Stomach (tissue), 9 donors: ENCODE measurements around the gene DPEP2NB. TPM values are rescaled to one million over a fixed set of nuclear protein-coding genes. Genes with fewer than 3 reads are reported as not detected.
A peak's percentile ranks its signal among the peaks of the same experiment; 100 is the strongest.
"Not testable (repeated sequence)": the region's sequence is repeated elsewhere in the genome, so short reads cannot be mapped to it uniquely, and the experiment has no call there.

Source experiments
- DNase-seq, 2 donors: peaks; one replicate each; pipeline versions ENCODE4 v3.0.0 to v3.0.0-alpha.2; 2013 to 2019
- H3K27ac ChIP-seq, 5 donors: fragments of 200-600 bp in 4 of 5; sonication (generic) in 4 of 5; one replicate each; pipeline ENCODE4 v1.5.1; 2013 to 2019; ENCODE audit warnings: mild to moderate bottlenecking in 1 of 5, moderate library complexity in 1 of 5
- H3K27me3 ChIP-seq, 3 donors: fragments of 200-600 bp; sonication (generic); one replicate each; pipeline ENCODE4 v1.5.1; 2017 to 2019; ENCODE audit warnings: mixed run types in 1 of 3
- H3K36me3 ChIP-seq, 4 donors: fragments of 200-600 bp; sonication (generic); 1 replicate in 3 of 4; 2 replicates in 1 of 4; pipeline ENCODE4 v1.5.1; 2016 to 2019
- H3K4me1 ChIP-seq, 4 donors: fragments of 200-600 bp; sonication (generic); one replicate each; pipeline ENCODE4 v1.5.1; 2016 to 2019
- H3K4me3 ChIP-seq, 4 donors: fragments of 200-600 bp; sonication (generic) in 3 of 4; one replicate each; pipeline ENCODE4 v1.5.1; 2016 to 2019; ENCODE audit warnings: mild to moderate bottlenecking in 1 of 4
- H3K9me3 ChIP-seq, 4 donors: fragments of 200-600 bp; sonication (generic); one replicate each; pipeline ENCODE4 v1.5.1; 2016 to 2019
- CTCF ChIP-seq, 7 experiments: fragments of 450-650 bp in 4 of 7; fragments of 200-600 bp in 3 of 7; sonication (generic) in 3 of 7; IDR thresholded peaks; one replicate each; pipeline ENCODE4 v1.5.1; 2016 to 2019; ENCODE audit warnings: antibody characterized with exemption in 7 of 7, control low read depth in 2 of 7, mild to moderate bottlenecking in 1 of 7
- EP300 ChIP-seq: sonication (generic); formaldehyde crosslinking; IDR thresholded peaks from one replicate; pipeline ENCODE4 v1.6.1; 2017; ENCODE audit warnings: antibody characterized with exemption
- POLR2A ChIP-seq, 4 donors: fragments of 450-650 bp; IDR thresholded peaks; one replicate each; pipeline ENCODE4 v1.6.1; 2016; ENCODE audit warnings: antibody characterized with exemption in 4 of 4, control low read depth in 2 of 4, mild to moderate bottlenecking in 1 of 4, moderate library complexity in 1 of 4
- POLR2AphosphoS5 ChIP-seq, 3 donors: sonication (generic); formaldehyde crosslinking; IDR thresholded peaks; one replicate each; pipeline ENCODE4 v1.6.1; 2016; ENCODE audit warnings: antibody characterized with exemption in 3 of 3
- WGBS, 5 donors: extraction: QIAGEN DNeasy Blood & Tissue Kit in 3 of 5; methylation state at CpG; one replicate each; pipeline versions ENCODE4 v1.1.5 to v1.1.7; 2013 to 2018; 5-methylcytosine and 5-hydroxymethylcytosine counted together
- intact Hi-C: fragments of 100-400 bp; cut with DNase I; formaldehyde crosslinking; loops from one replicate; pipeline ENCODE4 v1.15.1; 2023; ENCODE audit warnings: low total_unique reads
- polyA plus RNA-seq, 3 donors: library from polyadenylated mRNA; stranded (reverse); fragments of 200-250 nt; gene quantifications; one replicate each; pipeline ENCODE4 v1.2.3, GENCODE V29; 2013
- total RNA-seq, 5 donors: library from RNA; depleted of rRNA; stranded (reverse); fragments of >200 nt; gene quantifications; one replicate each; pipeline versions ENCODE4 v1.1.0 to v1.2.3, GENCODE V29; 2014 to 2016
- donor health status: healthy with polysubstance abuse.
- donor health status: Bipolar disorder and iron deficiency.
- donor health status: healthy.

DPEP2NB gene
- total and polyA plus RNA-seq, 8 donors, result not detected

DNA sequence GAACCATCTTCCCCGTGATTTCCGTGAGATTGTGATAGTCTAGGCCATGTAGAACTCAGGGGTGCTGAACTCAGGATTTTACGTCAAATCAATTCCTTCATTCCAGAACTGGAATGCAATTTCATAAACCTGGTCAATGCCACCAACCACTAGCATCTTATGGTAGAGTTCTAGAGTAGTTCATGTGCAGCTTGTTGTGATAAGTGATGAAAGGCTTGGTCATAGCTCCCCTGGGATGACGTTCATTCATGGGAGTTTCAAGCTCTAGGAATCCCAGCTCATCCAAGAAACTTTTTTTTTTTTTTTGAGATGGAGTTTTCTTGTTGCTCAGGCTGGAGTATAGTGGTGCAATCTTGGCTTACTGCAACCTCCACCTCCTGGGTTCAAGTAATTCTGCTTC, 12.7 kb downstream of the DPEP2NB start:
- WGBS, 5 donors, result 80 to 92% (median 80%) methylated on average over 4 of the region's 4 CpGs
- no peak for DNase-seq
- no peaks in the 10 kb centered on the region for H3K27me3 ChIP-seq
- intact Hi-C loops, result no loop called here
- TF ChIP-seq CTCF (IDR thresholded peaks at IDR 0.05), result no peak
- TF ChIP-seq POLR2AphosphoS5 (IDR thresholded peaks at IDR 0.05), result no peak
- no peak for TF ChIP-seq POLR2A (IDR thresholded peaks at IDR 0.05)
- TF ChIP-seq EP300, result no peak
- no peak overlapping the region for H3K27ac ChIP-seq
- H3K36me3 ChIP-seq, result no peaks in the 10 kb centered on the region
- peaks cover 0 to 35% (median 7%) of the 10 kb centered on the region in 4 donors for H3K4me1 ChIP-seq
- H3K9me3 ChIP-seq, result no peaks in the 10 kb centered on the region
- no peak overlapping the region for H3K4me3 ChIP-seq

DNA sequence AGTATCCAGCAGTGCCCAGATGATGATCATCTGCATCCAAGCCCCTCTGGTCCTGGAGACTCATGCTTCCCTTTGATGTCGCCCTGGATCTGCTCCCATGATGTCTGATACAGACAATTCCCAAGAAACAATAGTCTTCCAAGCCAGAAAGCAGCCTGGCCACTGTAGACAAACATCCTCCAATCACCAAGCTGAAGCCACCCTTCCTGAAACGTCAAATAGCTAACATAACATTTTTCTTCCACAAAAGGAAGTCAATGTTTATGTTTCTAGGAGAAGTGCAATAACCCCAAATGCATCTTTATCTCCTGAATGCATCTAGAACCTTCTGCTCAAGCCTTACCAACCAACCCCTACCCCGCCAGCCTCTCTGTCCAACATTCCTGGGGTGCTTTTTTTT, 15.3 kb downstream of the DPEP2NB start:
- Histone ChIP-seq H3K27ac (peak overlapping the region in 2 of 5 donors; percentile 65 to 66), H3K4me3 (no peak overlapping the region), H3K36me3 (no peaks in the 10 kb centered on the region), H3K4me1 (peaks cover 0 to 35% (median 7%) of the 10 kb centered on the region in 4 donors), H3K9me3 (no peaks in the 10 kb centered on the region), H3K27me3 (no peaks in the 10 kb centered on the region)
- DNase-seq, result no peak
- WGBS, 5 donors, result 30 to 44% (median 40%) methylated on average over 3 of the region's 3 CpGs
- intact Hi-C loops, result no loop called here
- no peak for TF ChIP-seq POLR2AphosphoS5 (IDR thresholded peaks at IDR 0.05)
- TF ChIP-seq CTCF (IDR thresholded peaks at IDR 0.05), result no peak
- TF ChIP-seq EP300, result no peak
- no peak for TF ChIP-seq POLR2A (IDR thresholded peaks at IDR 0.05)

GRCh38 chr16:67999985-68000384, 15.7 kb downstream of the DPEP2NB start:
- H3K4me3 ChIP-seq, result no peak overlapping the region
- 47 to 75% (median 70%) methylated on average over 2 of the region's 2 CpGs for WGBS, 5 donors

GRCh38 chr16:67998779-67999688, 16.7 kb downstream of the DPEP2NB start, which contains the start of gene DPEP2:
DPEP2 (minus strand) TSS chr16:67999484; CDS start chr16:67993212, 6,272 bp downstream.
- H3K36me3 ChIP-seq, H3K9me3 ChIP-seq, intact Hi-C loops, H3K27me3 ChIP-seq: not testable (repeated sequence)
- Histone ChIP-seq H3K4me1 (peaks cover 0 to 27% (median 7%) of the 10 kb centered on the region in 4 donors), H3K4me3 (peak within 1 kb of the TSS in 1 of 4 donors; percentile 19), H3K27ac (peak within 1 kb of the TSS in 3 of 5 donors; percentile 45 to 66 (median 65))
- 60 to 71% (median 64%) methylated on average over 18 of the region's 18 CpGs for WGBS, 5 donors
- peak in 1 of 2 donors; percentile 50 for DNase-seq

More at GRCh38 chr16:67999985-68000384, 15.7 kb downstream of the DPEP2NB start:
- H3K27ac ChIP-seq, result peak overlapping the region in 3 of 5 donors; percentile 25 to 66 (median 65)
- no peak for DNase-seq
- TF ChIP-seq CTCF (IDR thresholded peaks at IDR 0.05) (no peak), POLR2AphosphoS5 (IDR thresholded peaks at IDR 0.05) (no peak), POLR2A (IDR thresholded peaks at IDR 0.05) (no peak), EP300 (no peak)
- H3K9me3 ChIP-seq, result no peaks in the 10 kb centered on the region
- peaks cover 0 to 30% (median 7%) of the 10 kb centered on the region in 4 donors for H3K4me1 ChIP-seq
- intact Hi-C loops, result no loop called here
- H3K36me3 ChIP-seq, result no peaks in the 10 kb centered on the region
- no peaks in the 10 kb centered on the region for H3K27me3 ChIP-seq

DNA sequence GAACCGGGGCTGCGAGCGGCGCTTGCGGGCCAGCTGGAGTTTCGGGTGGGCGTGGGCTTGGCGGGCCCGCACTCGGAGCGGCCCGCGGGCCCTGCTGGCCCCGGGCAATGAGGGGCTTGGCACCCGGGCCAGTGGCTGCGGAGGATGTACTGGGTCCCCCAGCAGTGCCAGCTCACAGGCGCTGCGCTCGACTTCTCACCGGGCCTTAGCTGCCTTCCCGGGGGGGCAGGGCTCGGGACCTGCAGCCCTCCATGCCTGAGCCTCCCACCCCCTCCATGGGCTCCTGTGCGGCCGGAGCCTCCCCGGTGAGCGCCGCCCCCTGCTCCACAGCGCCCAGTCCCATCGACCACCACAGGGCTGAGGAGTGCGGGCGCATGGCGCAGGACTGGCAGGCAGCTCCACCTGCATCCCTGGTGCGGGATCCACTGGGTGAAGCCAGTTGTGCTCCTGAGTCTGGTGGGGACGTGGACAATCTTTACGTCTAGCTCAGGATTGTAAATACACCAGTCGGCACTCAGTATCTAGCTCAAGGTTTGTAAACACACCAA, 17.4 kb downstream of the DPEP2NB start:
- intact Hi-C loops, result not testable (repeated sequence)

More for the DNA sequence above, 17.4 kb downstream of the DPEP2NB start:
- Histone ChIP-seq H3K27ac (peak overlapping the region in 1 of 5 donors; percentile 65), H3K4me1 (peaks cover 5 to 34% (median 13%) of the 10 kb centered on the region in 4 donors), H3K4me3 (peak overlapping the region in 1 of 4 donors; percentile 19)
- H3K27me3 ChIP-seq, H3K36me3 ChIP-seq, DNase-seq, H3K9me3 ChIP-seq: not testable (repeated sequence)
- 80 to 93% (median 92%) methylated on average over 1 to 36 of the region's 36 CpGs for WGBS, 5 donors
